LNCaP clone FGC (cell line): Measurements from ENCODE around the gene KPNA1.

Experiments
- DNase-seq: peaks from one replicate; pipeline ENCODE4 v3.0.0-alpha.2; 2011; ENCODE audit warnings: low read depth
- H3K4me3 ChIP-seq: 2 replicates; pipeline ENCODE4 v1.5.1; 2011; ENCODE audit warnings: mild to moderate bottlenecking, low read depth, low read length, control low read depth
- TF ChIP-seq, protein P1 (sequence below): IDR thresholded peaks from 2 replicates; pipeline ENCODE4 v1.5.1; 2012; ENCODE audit warnings: mild to moderate bottlenecking; ENCODE audit not compliant: control insufficient read depth, insufficient read depth; ENCODE audit errors: extremely low read depth

The KPNA1 gene

DNA sequence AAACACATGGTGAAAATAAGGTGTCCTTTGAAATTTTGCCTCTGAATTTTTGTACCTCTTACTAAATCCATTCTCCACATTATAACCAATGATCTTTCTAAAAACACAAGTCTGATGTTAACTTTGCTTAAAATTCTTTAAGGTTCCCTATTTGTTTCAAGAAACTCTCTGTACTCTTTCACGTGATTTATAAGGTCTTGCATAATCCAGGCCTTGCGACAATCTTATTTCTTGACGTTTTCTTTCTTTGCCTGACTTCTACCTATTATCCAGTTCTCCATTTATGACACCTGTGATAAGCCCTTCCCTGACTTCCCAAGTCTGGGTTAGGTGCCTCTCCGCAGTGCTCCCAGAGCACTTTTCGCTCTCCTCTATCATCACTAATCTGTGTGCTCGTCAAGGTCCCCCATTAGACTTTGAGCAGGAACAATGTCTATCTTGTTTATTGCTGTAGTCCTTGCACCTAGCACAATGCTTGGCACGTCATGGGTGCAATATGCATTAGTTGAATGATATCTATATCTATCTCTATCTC lies 24.3 kb upstream of the KPNA1 start:
- H3K4me3 ChIP-seq: no peak overlapping the region
- TF ChIP-seq, protein P1, sequence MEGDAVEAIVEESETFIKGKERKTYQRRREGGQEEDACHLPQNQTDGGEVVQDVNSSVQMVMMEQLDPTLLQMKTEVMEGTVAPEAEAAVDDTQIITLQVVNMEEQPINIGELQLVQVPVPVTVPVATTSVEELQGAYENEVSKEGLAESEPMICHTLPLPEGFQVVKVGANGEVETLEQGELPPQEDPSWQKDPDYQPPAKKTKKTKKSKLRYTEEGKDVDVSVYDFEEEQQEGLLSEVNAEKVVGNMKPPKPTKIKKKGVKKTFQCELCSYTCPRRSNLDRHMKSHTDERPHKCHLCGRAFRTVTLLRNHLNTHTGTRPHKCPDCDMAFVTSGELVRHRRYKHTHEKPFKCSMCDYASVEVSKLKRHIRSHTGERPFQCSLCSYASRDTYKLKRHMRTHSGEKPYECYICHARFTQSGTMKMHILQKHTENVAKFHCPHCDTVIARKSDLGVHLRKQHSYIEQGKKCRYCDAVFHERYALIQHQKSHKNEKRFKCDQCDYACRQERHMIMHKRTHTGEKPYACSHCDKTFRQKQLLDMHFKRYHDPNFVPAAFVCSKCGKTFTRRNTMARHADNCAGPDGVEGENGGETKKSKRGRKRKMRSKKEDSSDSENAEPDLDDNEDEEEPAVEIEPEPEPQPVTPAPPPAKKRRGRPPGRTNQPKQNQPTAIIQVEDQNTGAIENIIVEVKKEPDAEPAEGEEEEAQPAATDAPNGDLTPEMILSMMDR: no peak
- no peak for DNase-seq

DNA sequence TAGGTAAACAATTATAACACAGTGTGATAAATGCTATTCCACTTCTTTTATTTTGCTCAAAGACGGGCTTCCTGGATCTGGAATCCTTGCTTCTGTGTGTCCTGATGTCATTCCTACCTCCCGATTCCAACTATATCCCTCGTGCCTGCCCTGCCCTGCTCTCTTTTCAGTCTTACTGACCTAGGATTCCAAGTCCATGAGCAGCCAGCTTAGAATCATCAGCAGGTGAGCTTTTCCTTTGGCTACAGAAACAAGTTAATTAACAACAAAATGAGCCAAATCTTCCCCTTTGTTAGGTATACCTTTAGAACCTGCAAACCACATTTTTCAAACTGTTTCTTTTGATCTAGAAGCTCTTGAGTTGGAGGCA lies 21.9 kb upstream of the KPNA1 start:
- H3K4me3 ChIP-seq: no peak overlapping the region
- TF ChIP-seq, protein P1: no peak
- DNase-seq: no peak

DNA sequence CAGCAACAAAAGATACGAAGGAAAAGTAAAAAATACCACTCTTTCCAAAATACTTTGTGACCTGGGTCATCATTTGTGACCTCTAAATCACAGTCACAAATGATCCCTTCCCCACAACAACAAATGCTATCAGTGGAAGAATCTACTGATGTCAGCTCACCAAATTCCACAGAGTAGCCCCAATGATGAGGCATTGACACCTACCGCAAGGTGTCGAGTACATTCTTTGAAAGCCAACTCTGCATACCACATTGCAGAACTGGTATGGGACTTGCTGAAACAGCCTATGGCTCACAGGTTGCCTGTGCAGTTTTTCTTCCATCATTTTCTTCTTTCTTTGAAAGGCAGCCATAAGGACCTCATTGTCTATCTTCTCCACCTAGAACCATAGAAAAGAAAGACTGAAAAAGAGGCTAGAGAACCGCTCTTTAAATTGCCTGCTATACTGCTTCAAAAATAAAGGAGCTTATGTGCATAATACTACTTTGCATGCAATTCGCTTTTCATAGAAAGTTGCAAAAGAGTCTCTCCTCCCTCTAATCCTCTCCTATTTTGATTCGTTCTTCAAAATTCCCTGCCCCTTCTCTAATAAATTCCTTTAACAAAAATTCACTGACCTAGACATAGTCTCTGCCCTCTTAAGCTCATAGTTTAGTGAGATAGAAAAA lies 21.4 kb upstream of the KPNA1 start:
- no peak overlapping the region for H3K4me3 ChIP-seq
- TF ChIP-seq, protein P1: no peak
- no peak for DNase-seq

DNA sequence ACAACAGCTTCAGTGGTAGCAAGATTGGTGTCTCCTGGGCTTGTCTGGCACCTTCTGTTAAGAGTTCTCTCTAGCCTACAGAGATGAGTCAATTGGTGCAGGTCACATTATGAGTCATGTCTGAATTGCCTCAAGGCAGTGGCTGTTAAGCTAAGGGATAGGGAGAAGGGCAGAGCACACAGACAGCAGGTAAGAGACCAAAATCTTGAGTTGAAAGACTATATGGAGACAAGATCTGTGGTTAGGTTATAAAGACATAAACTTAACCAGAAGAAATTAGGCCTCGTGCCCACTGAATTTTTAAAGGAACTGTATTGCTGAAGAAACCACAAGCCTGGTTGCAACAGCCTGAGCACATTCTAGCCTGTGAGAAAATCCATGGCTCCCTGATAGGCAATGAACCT lies 19.2 kb upstream of the KPNA1 start:
- no peak overlapping the region for H3K4me3 ChIP-seq
- TF ChIP-seq, protein P1: no peak
- DNase-seq: no peak

DNA sequence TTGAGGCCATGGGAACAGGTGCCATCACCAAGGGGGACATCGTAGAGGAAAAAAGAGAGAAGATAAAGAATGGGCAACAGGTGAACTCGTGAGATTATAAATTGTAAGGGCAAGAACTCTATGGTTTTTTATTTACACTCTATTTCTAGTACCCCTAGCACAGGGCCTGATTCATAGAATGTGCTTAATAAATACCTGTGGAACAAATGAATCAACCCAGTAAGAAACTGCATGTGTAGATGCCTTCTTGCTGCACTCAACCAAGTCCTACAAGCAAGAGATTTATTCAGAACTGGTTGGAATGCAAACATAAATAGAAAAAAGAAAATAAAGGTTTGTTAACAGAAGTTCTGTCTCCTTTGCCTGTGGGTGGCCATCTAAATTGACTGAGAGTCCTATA lies 18.7 kb upstream of the KPNA1 start:
- DNase-seq: no peak
- no peak overlapping the region for H3K4me3 ChIP-seq
- TF ChIP-seq, protein P1: no peak

DNA sequence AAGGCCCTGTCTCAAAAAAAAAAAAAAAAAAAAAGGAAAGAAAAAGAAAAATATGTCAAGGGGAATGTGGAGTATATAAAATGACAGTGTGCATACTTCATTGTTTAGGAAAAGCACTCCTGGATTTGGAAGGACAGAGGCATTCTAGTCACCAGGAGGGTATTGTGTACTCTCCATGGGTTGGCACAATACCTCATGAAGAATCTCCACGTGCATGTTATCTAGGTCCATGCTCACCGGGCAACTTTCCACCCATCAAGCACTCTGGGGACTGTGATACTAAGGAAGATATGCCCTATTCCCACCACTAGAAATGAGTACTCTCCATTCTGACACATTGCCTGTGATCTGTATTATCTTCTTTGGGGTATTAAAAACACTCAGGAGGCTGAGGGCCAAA lies 15.4 kb upstream of the KPNA1 start:
- no peak for DNase-seq
- H3K4me3 ChIP-seq: no peak overlapping the region
- TF ChIP-seq, protein P1: no peak

DNA sequence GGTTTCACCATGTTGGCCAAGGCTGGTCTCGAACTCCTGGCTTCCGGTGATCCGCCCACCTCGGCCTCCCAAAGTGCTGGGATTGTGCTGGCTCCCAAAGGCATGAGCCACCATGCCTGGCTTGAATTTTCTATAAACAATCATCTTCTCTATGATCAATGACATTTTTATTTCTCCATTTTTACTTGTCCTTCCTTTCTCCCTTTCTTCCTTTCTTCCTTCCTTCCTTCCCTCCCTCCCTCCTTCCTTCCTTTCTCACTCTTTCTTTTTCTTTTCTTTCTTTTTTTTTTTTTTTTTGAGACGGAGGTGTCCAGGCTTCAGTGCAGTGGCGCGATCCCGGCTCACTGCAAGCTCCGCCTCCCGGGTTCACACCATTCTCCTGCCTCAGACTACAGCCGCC lies 8.6 kb upstream of the KPNA1 start:
- TF ChIP-seq, protein P1: no peak
- no peak overlapping the region for H3K4me3 ChIP-seq
- no peak for DNase-seq
